Measurements from ENCODE around the gene AKT1S1.

AKT1S1 gene

DNA sequence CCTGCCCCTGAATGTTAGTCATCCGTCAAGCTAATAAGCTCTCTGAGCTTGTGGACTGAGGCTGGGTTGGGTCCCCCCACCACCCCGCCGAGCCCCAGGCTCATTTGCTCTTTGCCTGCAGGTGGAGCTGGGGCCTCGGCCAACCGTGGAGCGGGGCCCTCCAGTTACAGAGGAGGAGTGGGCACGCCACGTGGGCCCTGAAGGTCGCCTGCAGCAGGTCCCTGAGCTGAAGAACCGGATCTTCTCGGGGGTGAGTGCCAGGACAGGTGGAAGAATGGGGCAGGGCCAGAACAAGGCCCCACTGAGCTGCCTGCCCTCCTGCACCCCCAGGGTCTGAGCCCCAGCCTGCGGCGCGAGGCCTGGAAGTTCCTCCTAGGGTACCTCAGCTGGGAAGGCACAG lies 5.5 kb upstream of the AKT1S1 start:
- DNase-seq, result no peak

- no peak for DNase-seq
Observed at GRCh38 chr19:49881672-49882394, 4.7 kb upstream of the AKT1S1 start.

DNA sequence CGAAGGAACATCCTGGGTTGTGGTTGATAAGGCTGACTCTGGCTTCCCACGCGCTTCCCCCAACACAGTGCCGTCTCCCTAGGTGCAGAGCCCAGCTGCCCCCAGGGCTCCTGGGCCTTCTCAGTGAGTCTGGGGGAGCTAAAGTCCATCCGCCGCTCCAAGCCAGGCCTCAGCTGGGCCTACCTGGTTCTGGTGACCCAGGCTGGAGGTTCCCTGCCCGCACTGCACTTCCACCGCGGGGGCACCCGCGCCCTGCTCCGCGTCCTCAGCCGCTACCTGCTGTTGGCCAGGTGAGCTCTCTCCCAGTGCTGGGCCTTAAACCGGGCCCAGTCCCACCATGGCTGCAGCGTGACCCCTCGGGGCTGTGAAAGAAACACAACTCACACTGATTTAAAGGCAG lies 4.0 kb upstream of the AKT1S1 start:
- DNase-seq, result no peak

DNA sequence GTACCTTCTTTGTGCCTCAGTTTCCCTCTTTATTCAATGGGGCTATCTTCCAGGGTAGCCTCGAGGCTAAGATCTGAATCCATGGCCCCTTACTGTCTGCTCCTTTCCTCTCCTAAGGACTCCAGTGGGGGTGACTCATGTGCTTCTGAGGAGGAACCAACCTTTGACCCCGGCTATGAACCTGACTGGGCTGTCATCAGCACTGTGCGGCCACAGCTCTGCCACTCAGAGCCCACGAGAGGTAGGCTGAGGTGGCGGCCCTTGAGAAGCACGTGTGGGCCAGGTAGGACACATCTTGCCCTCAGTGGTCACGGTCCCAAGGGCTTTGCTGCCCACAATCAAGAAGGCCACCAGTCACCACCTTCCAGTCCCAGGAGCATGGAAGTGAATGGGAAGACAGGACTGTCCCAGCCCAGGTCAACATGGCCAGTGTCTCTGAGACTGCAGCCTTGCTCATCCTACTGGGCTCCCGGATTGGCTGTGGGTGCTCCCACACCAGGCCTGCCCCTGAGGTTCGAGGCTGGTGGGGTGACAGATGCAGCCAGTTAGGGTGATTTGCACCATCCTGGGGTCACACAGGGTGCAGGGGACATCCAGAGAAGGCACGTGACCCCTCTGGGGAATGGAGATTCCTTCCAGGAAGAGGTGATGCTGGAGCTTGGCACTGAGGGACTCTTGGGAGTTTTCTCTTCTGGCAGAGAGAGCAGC lies 3.2 kb upstream of the AKT1S1 start:
- DNase-seq, result no peak

- DNase-seq, result no peak
Observed at GRCh38 chr19:49879243-49879963, 2.2 kb upstream of the AKT1S1 start.

- no peak for DNase-seq
Observed at GRCh38 chr19:49878744-49879070, 1.6 kb upstream of the AKT1S1 start.

- DNase-seq, result peak; percentile 95
Observed at GRCh38 chr19:49877879-49878743, 956 bp upstream of the AKT1S1 start.

- DNase-seq, result peak; percentile 99
Observed at GRCh38 chr19:49876422-49877019, 634 bp downstream of the AKT1S1 start.

DNA sequence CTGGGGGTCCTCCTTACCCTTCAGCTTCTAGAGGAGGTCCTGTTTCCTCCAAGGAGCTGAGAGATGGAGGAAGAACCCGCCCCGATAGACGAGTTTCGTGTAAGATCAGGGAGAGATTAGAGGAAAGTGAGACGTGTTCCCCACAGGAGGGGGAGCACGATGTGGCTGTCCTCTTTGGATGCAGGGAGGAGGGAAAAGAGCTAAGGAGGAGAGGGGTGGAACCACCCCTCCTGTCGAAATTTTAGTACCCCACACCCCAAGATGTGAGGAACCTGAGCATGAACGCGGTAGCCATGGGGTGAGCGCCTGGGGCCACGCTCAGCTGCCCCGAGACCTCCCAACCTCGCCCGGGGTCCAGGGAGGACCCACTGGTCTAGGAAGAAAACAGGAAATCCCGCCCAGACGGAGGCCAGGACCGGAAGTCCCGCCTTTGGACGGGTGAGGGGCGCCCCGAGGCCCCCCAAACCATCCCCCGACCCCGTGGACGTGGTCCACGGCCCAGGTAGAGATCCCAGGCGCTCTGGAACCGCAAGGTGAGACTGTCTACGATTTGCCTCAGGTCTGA lies 1.2 kb downstream of the AKT1S1 start:
- peak; percentile 25 for DNase-seq

- DNase-seq, result no peak
Observed at GRCh38 chr19:49875177-49875576, 2.0 kb downstream of the AKT1S1 start.

GRCh38 chr19:49874503-49875157 lies 2.5 kb downstream of the AKT1S1 start:
- no peak for DNase-seq

DNA sequence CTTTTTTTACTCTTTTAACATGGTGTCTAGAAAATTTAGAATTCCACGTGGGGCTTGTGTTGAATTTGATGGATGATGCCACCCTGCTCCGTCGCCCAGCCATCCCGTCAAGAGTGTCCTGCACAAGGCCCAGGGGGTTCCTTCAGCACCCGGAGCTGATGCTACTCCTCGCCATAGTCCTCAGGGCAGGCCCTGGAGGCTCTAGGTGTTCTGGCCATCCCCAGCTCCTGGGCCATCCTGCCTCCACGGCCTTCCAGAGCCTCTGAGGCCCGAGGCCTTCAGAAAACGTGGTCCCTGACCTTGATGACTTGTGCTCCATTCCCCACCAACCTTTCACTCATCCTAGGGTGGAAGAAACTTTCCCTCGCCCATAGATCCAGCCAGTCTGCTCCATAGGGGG lies 3.3 kb downstream of the AKT1S1 start:
- DNase-seq, result no peak

DNA sequence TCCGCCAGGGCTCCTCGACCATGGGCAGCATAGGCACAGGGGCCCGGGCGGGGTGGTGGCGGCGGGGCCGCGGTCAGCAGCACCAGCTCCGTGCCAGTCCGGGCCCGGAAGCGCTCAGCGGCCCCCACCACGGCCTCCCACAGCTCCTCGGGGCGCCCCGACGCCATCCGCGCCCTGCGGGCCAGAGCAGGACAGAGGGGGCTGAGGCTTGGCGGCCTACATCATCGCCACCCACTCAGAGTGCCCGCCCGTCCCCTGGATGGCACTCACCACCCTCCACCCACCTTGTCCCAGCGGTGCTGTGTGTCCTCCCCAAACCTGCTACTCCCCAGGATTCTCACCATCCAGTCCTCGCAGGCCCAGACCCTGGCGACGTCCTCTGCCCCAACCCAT lies 4.0 kb downstream of the AKT1S1 start:
- no peak for DNase-seq

- no peak for DNase-seq
Observed at GRCh38 chr19:49872245-49873128, 4.7 kb downstream of the AKT1S1 start.

DNA sequence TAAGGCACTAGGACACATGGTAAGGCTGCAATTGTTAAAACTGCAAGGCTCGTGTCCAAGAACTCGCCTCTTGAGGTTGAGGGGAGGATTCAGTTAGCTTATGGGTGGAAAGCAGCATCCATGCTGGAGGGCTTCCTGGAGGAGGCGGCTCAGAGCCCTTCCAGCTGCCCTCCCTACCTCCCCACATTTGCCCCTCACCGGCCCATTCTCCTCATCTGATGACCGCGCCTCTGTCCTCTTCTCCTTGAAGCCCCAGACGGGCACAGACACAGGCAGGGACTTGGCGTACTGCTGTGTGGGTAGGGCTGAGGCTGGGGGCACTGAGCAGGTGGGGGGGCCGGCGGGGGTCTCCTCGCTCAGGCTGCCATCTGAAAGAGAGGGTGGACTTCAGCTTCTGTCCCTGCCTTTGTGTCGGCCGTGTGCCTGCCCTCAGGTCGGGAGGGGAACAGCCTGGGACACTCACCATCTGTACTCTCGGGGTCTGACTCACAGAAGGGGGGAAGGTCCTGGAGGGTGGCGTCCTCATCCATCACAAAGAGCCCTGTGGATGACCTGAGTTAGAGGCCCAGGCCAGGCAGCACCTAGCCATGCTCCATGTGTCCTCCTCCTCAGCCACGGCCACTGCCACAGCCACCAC lies 5.7 kb downstream of the AKT1S1 start:
- no peak for DNase-seq

- DNase-seq, result no peak
Observed at GRCh38 chr19:49870309-49870901, 6.8 kb downstream of the AKT1S1 start.

DNA sequence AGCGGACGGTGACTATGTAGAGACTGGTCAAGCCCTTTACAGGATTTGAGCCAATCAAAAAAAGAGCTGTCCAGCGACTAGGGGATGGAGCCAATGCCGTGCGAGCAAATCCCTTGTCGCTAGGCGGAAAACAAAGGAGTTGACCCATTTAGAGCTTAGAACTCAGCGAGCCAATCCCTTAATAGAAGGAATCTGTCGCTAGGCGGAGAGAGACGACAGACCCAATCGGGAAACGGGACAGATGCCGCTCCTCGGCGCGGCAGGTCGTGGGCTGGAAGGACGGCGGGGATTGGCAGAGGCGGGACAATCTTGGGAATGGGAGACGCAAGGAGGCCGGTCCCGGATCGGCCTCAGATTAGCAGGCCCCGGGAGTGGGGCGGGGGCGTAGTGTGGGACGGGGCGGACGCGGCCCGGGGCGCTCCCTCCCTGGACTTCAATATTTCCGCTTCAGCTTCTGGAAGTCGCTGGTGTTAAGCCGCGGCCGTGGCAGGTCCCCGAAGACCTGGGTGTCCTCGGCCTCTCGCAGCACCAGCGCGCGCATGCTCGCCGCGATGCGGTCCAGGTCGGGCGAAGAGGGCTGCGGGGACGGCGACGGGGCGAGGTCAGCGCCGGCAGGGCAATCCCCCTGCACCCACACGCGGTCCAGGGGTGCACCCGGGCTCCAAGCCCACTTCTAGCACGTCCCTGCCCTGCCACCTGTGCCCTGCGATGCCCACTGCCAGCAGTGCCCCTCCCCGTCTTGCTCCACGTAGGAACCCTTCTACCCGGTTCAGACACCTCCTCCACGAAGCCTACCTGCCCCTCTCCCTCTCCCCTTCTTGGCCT lies 7.5 kb downstream of the AKT1S1 start:
- DNase-seq, result peak; percentile 100

DNA sequence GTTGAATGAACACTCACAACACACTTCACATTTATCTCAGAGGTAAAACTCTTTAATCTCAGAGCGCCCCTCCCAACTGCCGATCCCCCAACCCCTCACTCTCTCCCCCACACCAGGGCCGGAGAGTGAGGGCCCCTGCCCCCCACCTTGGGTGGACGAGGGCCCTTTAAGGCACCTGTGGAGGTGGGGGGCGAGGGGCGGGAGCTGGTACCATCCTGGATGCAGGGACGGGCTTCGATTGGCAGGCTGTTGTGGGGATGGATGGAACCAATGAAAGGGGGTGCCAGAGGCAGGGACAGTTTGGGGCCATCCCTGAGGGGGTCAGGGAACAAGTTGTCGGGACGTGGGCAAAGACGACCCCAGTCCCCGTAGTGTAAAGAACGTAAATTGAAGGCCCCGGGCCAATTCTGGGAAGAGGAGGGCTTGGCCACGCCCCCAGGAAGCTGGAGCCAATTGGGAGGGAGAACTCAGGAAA lies 8.1 kb downstream of the AKT1S1 start:
- no peak for DNase-seq
